ENCODE data around the gene PRSS23. TPM values are rescaled to one million over a fixed set of nuclear protein-coding genes. Genes with fewer than 3 reads are reported as not detected.
"Not testable (repeated sequence)": the region's sequence is repeated elsewhere in the genome, so short reads cannot be mapped to it uniquely, and the experiment has no call there.

PRSS23 gene
- total RNA-seq, 1 experiment from 2014 or later = 507 TPM

- DNase-seq (ENCODE audit: low read depth) = peak; percentile 87
Observed at GRCh38 chr11:86814775-86815174, 14.4 kb downstream of the PRSS23 start.

- no peak for DNase-seq (ENCODE audit: low read depth)
Observed at GRCh38 chr11:86815726-86816125, 15.4 kb downstream of the PRSS23 start.

- DNase-seq (ENCODE audit: low read depth) = peak; percentile 95
Observed at GRCh38 chr11:86816251-86816726, 15.9 kb downstream of the PRSS23 start.

- DNase-seq (ENCODE audit: low read depth) = peak; percentile 82
Observed at GRCh38 chr11:86818462-86819192, 18.3 kb downstream of the PRSS23 start.

- DNase-seq (ENCODE audit: low read depth) = not testable (repeated sequence)
Observed at GRCh38 chr11:86824139-86824538, 23.8 kb downstream of the PRSS23 start.

- not testable (repeated sequence) for DNase-seq (ENCODE audit: low read depth)
Observed at GRCh38 chr11:86834376-86834775, 34.0 kb downstream of the PRSS23 start.

- DNase-seq (ENCODE audit: low read depth) = not testable (repeated sequence)
Observed at GRCh38 chr11:86844762-86845508, 44.6 kb downstream of the PRSS23 start.

GRCh38 chr11:86848132-86848531 lies 47.8 kb downstream of the PRSS23 start:
- DNase-seq (ENCODE audit: low read depth) = no peak

GRCh38 chr11:86849679-86850078 lies 49.3 kb downstream of the PRSS23 start:
- no peak for DNase-seq (ENCODE audit: low read depth)

Other genes with a start within 250 kb of the PRSS23 start
- 5.7 and 10.4 TPM in 2 replicates for gene ME3, start 127.9 kb upstream of the PRSS23 start, total RNA-seq (2014; rRNA removed; shearing (Covaris generic))
- gene FZD4, start 154.9 kb downstream of the PRSS23 start, total RNA-seq (2014; rRNA removed; shearing (Covaris generic)) = 4.4 and 6.8 TPM in 2 replicates
- 12.8 and 20.0 TPM in 2 replicates for gene TMEM135, start 237.4 kb downstream of the PRSS23 start, total RNA-seq (2014; rRNA removed; shearing (Covaris generic))

Measured in M059J (cell line).